Body of pancreas (tissue), 4 donors: ENCODE results near the gene STOX1. TPM values are rescaled to one million over a fixed set of nuclear protein-coding genes. Genes with fewer than 3 reads are reported as not detected.
"Not testable (repeated sequence)": the region's sequence is repeated elsewhere in the genome, so short reads cannot be mapped to it uniquely, and the experiment has no call there.

ENCODE experiments used
- ATAC-seq: fragments of 150-250 bp; one replicate; pipeline ENCODE4 v1.9.1; 2016
- DNase-seq, 4 donors: peaks; one replicate each; pipeline ENCODE4 v3.0.0-alpha.2; 2019
- H3K27ac ChIP-seq, 4 donors: fragments of 200-600 bp; sonication (generic); 1 replicate in 3 of 4; 2 replicates in 1 of 4; pipeline versions ENCODE4 v1.5.1 to v1.6.1; 2016 to 2019; ENCODE audit warnings: mild to moderate bottlenecking in 1 of 4, mixed read lengths in 1 of 4, moderate library complexity in 1 of 4
- H3K27me3 ChIP-seq, 2 donors: fragments of 200-600 bp; sonication (generic); one replicate each; pipeline ENCODE4 v1.6.0; 2016; ENCODE audit warnings: mild to moderate bottlenecking in 1 of 2
- H3K36me3 ChIP-seq, 2 donors: fragments of 200-600 bp; sonication (generic); replicated peaks in 1 of 2; 2 replicates each; pipeline ENCODE4 v1.5.1; 2016; ENCODE audit warnings: low read depth in 2 of 2; ENCODE audit not compliant: insufficient read depth in 1 of 2
- H3K4me1 ChIP-seq: fragments of 200-600 bp; sonication (generic); one replicate; pipeline ENCODE4 v1.6.0; 2016
- H3K4me3 ChIP-seq, 2 donors: fragments of 200-600 bp; sonication (generic); 1 replicate in 1 of 2; 2 replicates in 1 of 2; pipeline ENCODE4 v1.5.1; 2016 to 2019
- H3K9me3 ChIP-seq, 3 donors: fragments of 200-600 bp; sonication (generic); 1 replicate in 2 of 3; 2 replicates in 1 of 3; pipeline ENCODE4 v1.5.1; 2016
- POLR2A ChIP-seq, 3 donors: fragments of 450-650 bp; IDR thresholded peaks; one replicate each; pipeline ENCODE4 v1.6.1; 2016; ENCODE audit warnings: antibody characterized with exemption in 3 of 3, mild to moderate bottlenecking in 2 of 3
- WGBS, 2 donors: methylation state at CpG; one replicate each; pipeline ENCODE4 v1.1.5; 2017; 5-methylcytosine and 5-hydroxymethylcytosine counted together
- intact Hi-C: fragments of 100-400 bp; cut with DNase I; formaldehyde crosslinking; loops from one replicate; pipeline ENCODE4 v1.15.1; 2023
- total RNA-seq, 2 donors: library from RNA; depleted of rRNA; stranded (reverse); fragments of >200 nt; gene quantifications; one replicate each; pipeline ENCODE4 v1.1.0, GENCODE V29; 2016
- TF ChIP-seq, protein P1 (sequence below), 7 experiments: fragments of 450-650 bp in 4 of 7; fragments of 200-600 bp in 3 of 7; sonication (generic) in 3 of 7; IDR thresholded peaks; one replicate each; pipeline ENCODE4 v1.5.1; 2016 to 2019; ENCODE audit warnings: antibody characterized with exemption in 7 of 7

Gene STOX1
- total RNA-seq, 2 donors from 2014 or later: 2.1 to 4.0 TPM

DNA sequence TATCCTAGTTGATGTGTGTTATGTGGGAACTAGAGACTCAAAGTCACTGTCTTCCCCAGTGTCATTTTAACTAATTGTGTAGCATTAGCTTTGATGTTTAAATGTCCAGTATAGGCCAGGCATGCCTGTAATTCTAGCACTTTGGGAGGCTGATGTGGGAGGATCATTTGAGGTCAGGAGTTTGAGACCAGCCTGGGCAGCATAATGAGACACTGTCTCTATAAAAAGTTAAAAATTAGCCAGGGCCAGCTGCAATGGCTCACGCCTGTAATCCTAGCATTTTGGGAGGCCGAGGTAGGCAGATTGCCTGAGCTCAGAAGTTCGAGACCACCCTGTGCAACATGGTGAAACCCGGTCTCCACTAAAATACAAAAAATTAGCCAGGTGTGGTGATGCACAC, 98.2 kb downstream of the STOX1 start:
- DNase-seq: no peak
- Histone ChIP-seq H3K4me3 (no peak overlapping the region), H3K4me1 (no peaks in the 10 kb centered on the region), H3K36me3 (peaks cover 2 to 4% of the 10 kb centered on the region in 2 donors), H3K9me3 (no peaks in the 10 kb centered on the region), H3K27me3 (no peaks in the 10 kb centered on the region), H3K27ac (no peak overlapping the region)
- no peak for ATAC-seq
- intact Hi-C loops: no loop called here
- TF ChIP-seq POLR2A (IDR thresholded peaks at IDR 0.05): no peak
- TF ChIP-seq, protein P1, sequence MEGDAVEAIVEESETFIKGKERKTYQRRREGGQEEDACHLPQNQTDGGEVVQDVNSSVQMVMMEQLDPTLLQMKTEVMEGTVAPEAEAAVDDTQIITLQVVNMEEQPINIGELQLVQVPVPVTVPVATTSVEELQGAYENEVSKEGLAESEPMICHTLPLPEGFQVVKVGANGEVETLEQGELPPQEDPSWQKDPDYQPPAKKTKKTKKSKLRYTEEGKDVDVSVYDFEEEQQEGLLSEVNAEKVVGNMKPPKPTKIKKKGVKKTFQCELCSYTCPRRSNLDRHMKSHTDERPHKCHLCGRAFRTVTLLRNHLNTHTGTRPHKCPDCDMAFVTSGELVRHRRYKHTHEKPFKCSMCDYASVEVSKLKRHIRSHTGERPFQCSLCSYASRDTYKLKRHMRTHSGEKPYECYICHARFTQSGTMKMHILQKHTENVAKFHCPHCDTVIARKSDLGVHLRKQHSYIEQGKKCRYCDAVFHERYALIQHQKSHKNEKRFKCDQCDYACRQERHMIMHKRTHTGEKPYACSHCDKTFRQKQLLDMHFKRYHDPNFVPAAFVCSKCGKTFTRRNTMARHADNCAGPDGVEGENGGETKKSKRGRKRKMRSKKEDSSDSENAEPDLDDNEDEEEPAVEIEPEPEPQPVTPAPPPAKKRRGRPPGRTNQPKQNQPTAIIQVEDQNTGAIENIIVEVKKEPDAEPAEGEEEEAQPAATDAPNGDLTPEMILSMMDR (IDR thresholded peaks at IDR 0.05): no peak
- 81 to 86% methylated on average over 4 of the region's 4 CpGs for WGBS, 2 donors

DNA sequence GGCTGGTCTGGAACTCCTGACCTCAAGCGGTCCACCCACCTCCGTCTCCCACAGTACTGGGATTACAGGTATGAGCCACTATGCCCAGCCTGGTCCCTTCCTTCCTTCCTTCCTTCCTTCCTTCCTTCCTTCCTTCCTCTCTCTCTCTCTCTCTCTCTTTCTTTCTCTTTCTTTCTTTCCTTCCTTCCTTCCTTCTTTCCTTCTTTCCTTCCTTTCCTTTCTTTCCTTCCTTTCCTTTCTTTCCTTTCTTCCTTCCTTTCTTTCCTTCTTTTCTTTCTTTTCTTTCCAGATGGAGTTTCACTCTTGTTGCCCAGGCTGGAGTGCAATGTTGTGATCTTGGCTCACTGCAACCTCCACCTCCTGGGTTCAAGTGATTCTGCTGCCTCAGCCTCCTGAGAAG, 101.8 kb downstream of the STOX1 start:
- 91 to 100% methylated on average over 2 of the region's 2 CpGs for WGBS, 2 donors
- H3K9me3 ChIP-seq, H3K27me3 ChIP-seq, H3K4me1 ChIP-seq, intact Hi-C loops, H3K4me3 ChIP-seq, DNase-seq, H3K36me3 ChIP-seq, H3K27ac ChIP-seq, ATAC-seq: not testable (repeated sequence)

DNA sequence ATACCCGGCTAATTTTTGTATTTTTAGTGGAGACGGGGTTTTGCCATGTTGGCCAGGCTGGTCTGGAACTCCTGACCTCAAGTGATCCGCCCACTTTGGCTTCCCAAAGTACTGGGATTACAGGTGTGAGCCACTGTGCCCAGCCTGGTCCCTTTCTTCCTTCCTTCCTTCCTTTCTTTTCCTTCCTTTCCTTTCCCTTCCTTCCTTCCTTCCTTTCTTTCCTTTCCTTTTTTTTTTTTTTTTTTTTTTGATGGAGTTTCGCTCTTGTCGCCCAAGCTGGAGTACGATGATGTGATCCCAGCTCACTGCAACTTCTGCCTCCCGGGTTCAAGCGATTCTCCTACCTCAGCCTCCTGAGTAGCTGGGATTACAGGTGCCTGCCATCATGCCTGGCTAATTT, 102.6 kb downstream of the STOX1 start:
- H3K4me1 ChIP-seq, intact Hi-C loops, H3K9me3 ChIP-seq, DNase-seq, H3K4me3 ChIP-seq, H3K27ac ChIP-seq, ATAC-seq, H3K36me3 ChIP-seq, H3K27me3 ChIP-seq: not testable (repeated sequence)
- WGBS, 2 donors: 94 to 98% methylated on average over 8 of the region's 8 CpGs

DNA sequence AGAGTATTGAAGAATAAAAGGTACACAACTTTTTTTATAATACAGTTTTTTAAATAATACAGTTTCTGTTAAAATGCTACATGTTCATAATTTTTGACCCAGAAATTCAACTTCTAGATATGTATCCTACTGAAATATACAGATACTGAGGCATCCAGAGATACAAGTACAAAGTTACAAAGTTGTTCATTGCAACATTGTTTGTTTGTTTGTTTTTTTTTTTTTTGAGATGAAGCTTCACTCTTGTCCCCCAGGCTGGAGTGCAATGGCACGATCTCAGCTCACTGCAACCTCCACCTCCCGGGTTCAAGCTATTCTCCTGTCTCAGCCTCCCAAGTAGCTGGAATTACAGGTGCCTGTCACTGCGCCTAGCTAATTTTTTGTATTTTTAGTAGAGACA, 105.5 kb downstream of the STOX1 start:
- intact Hi-C loops, H3K27me3 ChIP-seq, ATAC-seq, H3K27ac ChIP-seq, H3K4me3 ChIP-seq, H3K9me3 ChIP-seq, H3K4me1 ChIP-seq, DNase-seq, H3K36me3 ChIP-seq: not testable (repeated sequence)
- 97 to 98% methylated on average over 3 of the region's 3 CpGs for WGBS, 2 donors

DNA sequence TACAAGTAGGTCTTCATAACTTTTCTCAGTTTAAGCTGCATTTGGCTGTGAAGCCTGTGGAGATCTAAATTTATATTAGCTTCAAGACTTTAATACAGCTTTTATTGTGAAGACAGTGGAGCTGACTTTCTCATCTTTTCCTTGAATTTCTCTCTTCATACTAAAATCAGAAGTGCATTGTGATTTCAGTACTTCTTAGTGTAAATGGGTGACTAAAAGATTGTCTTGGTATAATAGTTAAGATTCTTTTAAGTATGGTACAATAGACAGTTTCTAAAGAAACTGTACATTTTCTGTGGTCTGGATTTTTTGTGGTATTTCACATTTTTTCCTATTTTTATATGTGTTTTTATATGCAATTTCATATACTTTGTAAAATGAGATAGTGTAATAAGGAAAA, 107.7 kb downstream of the STOX1 start:
- Histone ChIP-seq H3K4me3 (no peak overlapping the region), H3K27me3 (no peaks in the 10 kb centered on the region), H3K27ac (no peak overlapping the region), H3K9me3 (no peaks in the 10 kb centered on the region), H3K4me1 (peaks cover 5% of the 10 kb centered on the region), H3K36me3 (peaks cover 4 to 5% of the 10 kb centered on the region in 2 donors)
- ATAC-seq (no peak), DNase-seq (no peak)
- no peak for TF ChIP-seq POLR2A (IDR thresholded peaks at IDR 0.05)
- TF ChIP-seq, protein P1 (IDR thresholded peaks at IDR 0.05): no peak
- intact Hi-C loops: no loop called here

DNA sequence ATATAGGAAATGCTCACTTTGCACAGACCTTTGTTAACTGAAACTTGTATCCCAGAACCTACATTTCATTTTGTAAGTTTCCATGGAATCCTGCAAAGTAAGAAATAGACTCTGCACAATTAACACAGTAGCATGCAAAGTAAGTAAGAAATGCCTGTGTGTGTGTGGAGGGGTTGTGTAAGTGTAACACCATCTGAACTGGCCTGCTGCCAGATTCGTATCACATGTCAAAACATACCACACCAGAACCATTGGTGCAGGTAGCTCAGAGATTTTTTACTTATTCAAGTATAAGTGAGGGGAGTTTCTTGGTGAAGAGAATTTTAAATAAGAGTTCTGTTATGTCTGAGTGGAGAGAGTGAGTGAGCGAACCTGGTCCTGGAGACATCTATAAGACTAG, 110.8 kb downstream of the STOX1 start:
- DNase-seq: peak; percentile 25 to 63 (median 38)
- intact Hi-C loops: no loop called here
- H3K36me3 ChIP-seq: peaks cover 0 to 10% of the 10 kb centered on the region in 2 donors
- peaks cover 5% of the 10 kb centered on the region for H3K4me1 ChIP-seq
- no peak for TF ChIP-seq POLR2A (IDR thresholded peaks at IDR 0.05)
- TF ChIP-seq, protein P1 (IDR thresholded peaks at IDR 0.05): no peak
- no peak for ATAC-seq
- no peak overlapping the region for H3K27ac ChIP-seq
- no peaks in the 10 kb centered on the region for H3K9me3 ChIP-seq
- no peak overlapping the region for H3K4me3 ChIP-seq
- H3K27me3 ChIP-seq: no peaks in the 10 kb centered on the region
- WGBS, 2 donors: 58 to 66% methylated on average over 2 of the region's 2 CpGs
